Measurements from ENCODE around the gene CYB561D1. TPM values are rescaled to one million over a fixed set of nuclear protein-coding genes. Genes with fewer than 3 reads are reported as not detected.

CYB561D1 gene
- total and polyA plus RNA-seq, 2 of the 13 experiments (the other 11 are each of a cell fraction or from before 2014, with no cell fraction given) = 3.9 to 4.1 TPM

DNA sequence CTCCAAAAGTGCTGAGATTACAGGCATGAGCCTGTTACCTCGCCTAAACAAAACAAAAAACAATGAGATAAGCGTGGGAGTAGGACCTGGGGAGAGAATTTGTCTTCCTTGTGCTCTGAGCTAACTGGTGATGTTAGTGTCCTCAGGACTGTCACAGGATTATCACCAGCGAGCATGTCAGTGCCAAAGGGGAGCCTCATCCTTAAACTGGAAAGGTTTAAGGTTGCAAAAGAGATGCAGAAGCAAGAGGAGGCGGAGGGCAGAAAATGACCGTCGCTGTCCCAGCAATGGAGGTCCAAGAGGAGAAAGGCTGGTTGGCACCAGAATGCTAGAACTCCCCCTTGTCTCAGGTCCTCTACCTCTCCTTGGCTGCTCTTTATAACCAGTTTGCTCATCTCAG is 23.6 kb upstream of the CYB561D1 start (continued):
- TF ChIP-seq HNF1A (IDR thresholded peaks at IDR 0.05; ENCODE audit: low read depth) (no peak), HNF1A (CRISPR knock-in tag; IDR thresholded peaks at IDR 0.05; ENCODE audit: borderline replicate concordance) (no peak), BCL3 (CRISPR knock-in tag; IDR thresholded peaks at IDR 0.05) (no peak), TAF1 (CRISPR knock-in tag; IDR thresholded peaks at IDR 0.05) (no peak)
- TF ChIP-seq, protein P1, sequence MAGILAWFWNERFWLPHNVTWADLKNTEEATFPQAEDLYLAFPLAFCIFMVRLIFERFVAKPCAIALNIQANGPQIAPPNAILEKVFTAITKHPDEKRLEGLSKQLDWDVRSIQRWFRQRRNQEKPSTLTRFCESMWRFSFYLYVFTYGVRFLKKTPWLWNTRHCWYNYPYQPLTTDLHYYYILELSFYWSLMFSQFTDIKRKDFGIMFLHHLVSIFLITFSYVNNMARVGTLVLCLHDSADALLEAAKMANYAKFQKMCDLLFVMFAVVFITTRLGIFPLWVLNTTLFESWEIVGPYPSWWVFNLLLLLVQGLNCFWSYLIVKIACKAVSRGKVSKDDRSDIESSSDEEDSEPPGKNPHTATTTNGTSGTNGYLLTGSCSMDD (CRISPR knock-in tag; IDR thresholded peaks at IDR 0.05) = no peak
- TF ChIP-seq, protein P2, sequence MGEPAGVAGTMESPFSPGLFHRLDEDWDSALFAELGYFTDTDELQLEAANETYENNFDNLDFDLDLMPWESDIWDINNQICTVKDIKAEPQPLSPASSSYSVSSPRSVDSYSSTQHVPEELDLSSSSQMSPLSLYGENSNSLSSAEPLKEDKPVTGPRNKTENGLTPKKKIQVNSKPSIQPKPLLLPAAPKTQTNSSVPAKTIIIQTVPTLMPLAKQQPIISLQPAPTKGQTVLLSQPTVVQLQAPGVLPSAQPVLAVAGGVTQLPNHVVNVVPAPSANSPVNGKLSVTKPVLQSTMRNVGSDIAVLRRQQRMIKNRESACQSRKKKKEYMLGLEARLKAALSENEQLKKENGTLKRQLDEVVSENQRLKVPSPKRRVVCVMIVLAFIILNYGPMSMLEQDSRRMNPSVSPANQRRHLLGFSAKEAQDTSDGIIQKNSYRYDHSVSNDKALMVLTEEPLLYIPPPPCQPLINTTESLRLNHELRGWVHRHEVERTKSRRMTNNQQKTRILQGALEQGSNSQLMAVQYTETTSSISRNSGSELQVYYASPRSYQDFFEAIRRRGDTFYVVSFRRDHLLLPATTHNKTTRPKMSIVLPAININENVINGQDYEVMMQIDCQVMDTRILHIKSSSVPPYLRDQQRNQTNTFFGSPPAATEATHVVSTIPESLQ (CRISPR knock-in tag; conservative IDR thresholded peaks at IDR 0.05) = no peak
